Erythroblast (primary cell): ENCODE results near the gene COL5A1.

Experiments used
- GATA1 ChIP-seq: IDR thresholded peaks from 2 replicates; pipeline ENCODE4 v1.6.1; 2011; ENCODE audit warnings: low read depth, mild to moderate bottlenecking, control low read depth, low read length, moderate library complexity
- POLR2A ChIP-seq: IDR thresholded peaks from 2 replicates; pipeline ENCODE4 v1.6.1; 2011; ENCODE audit warnings: mild to moderate bottlenecking, low read length

DNA sequence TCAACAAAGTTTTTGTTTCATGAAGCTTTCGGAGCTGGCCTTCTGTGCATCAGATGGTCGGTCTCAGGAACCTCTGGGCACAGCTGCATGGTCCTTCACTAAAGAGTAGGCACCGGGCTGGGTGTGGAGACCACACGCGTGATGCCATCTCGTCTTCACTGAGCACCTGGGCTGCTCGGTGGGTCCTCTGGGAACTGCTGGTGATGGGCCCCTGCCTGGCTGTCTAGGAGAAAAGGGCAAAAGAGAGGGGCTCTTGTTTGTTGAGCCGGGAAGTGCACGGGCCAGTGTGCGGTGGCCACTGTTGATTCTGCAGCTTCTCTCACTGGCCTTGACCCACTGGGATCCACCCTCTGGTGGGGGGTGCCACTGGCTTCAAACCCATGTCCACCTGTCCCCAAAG is 46.0 kb downstream of the COL5A1 start:
- TF ChIP-seq POLR2A: no peak
- no peak for TF ChIP-seq GATA1
